Adrenal gland (tissue), 5 donors: ENCODE data around the gene PPP1R10.

Experiments used
- CTCF ChIP-seq, 6 experiments: fragments of 450-650 bp in 4 of 6; fragments of 200-600 bp in 2 of 6; sonication (generic) in 1 of 6; IDR thresholded peaks; 1 replicate in 5 of 6; 2 replicates in 1 of 6; pipeline versions ENCODE4 v1.5.1 to v1.8.0; 2016 to 2021; ENCODE audit warnings: antibody characterized with exemption in 6 of 6, mild to moderate bottlenecking in 2 of 6, moderate library complexity in 1 of 6
- POLR2A ChIP-seq, 2 donors: fragments of 450-650 bp; IDR thresholded peaks; one replicate each; pipeline ENCODE4 v1.6.1; 2017; ENCODE audit warnings: antibody characterized with exemption in 2 of 2, mild to moderate bottlenecking in 2 of 2, moderate library complexity in 1 of 2
- donor health status: DM: no; HTN: no; CAD: no.

- TF ChIP-seq CTCF (IDR thresholded peaks at IDR 0.05) (no peak), POLR2A (IDR thresholded peaks at IDR 0.05) (no peak)
Observed at GRCh38 chr6:30601436-30601814, 15.6 kb downstream of the PPP1R10 start.
